Body of pancreas (tissue), 4 donors: ENCODE results near the gene PCED1A.

Experiments
- CTCF ChIP-seq, 7 experiments: fragments of 450-650 bp in 4 of 7; fragments of 200-600 bp in 3 of 7; sonication (generic) in 3 of 7; IDR thresholded peaks; one replicate each; pipeline ENCODE4 v1.5.1; 2016 to 2019; ENCODE audit warnings: antibody characterized with exemption in 7 of 7
- POLR2A ChIP-seq, 3 donors: fragments of 450-650 bp; IDR thresholded peaks; one replicate each; pipeline ENCODE4 v1.6.1; 2016; ENCODE audit warnings: antibody characterized with exemption in 3 of 3, mild to moderate bottlenecking in 2 of 3

- no peak for TF ChIP-seq CTCF (IDR thresholded peaks at IDR 0.05)
- no peak for TF ChIP-seq POLR2A (IDR thresholded peaks at IDR 0.05)
These were observed 41.2 kb downstream of the PCED1A start for GRCh38 chr20:2799271-2799670.
